Esophagus muscularis mucosa (tissue), 4 donors: ENCODE results near the gene CYGB.

ENCODE experiments used
- CTCF ChIP-seq, 3 experiments: fragments of 200-600 bp in 2 of 3; fragments of 450-650 bp in 1 of 3; sonication (generic) in 2 of 3; IDR thresholded peaks; one replicate each; pipeline ENCODE4 v1.5.1; 2017 to 2019; ENCODE audit warnings: antibody characterized with exemption in 3 of 3, mild to moderate bottlenecking in 2 of 3, moderate library complexity in 1 of 3
- EP300 ChIP-seq: sonication (generic); formaldehyde crosslinking; IDR thresholded peaks from one replicate; pipeline ENCODE4 v1.6.1; 2017; ENCODE audit warnings: antibody characterized with exemption
- POLR2A ChIP-seq: fragments of 450-650 bp; IDR thresholded peaks from one replicate; pipeline ENCODE4 v1.6.1; 2017; ENCODE audit warnings: antibody characterized with exemption, moderate library complexity, mild to moderate bottlenecking, low read depth

GRCh38 chr17:76513306-76513692 lies 24.2 kb downstream of the CYGB start:
- TF ChIP-seq POLR2A (no peak), CTCF (IDR thresholded peaks at IDR 0.05) (no peak), EP300 (no peak)
